Fibroblast of lung (primary cell): ENCODE measurements around the gene GNL1. TPM values are rescaled to one million over a fixed set of nuclear protein-coding genes. Genes with fewer than 3 reads are reported as not detected.

Experiments used
- DNase-seq, 2 donors: peaks; one replicate each; pipeline versions ENCODE4 v3.0.0 to v3.0.0-alpha.2; 2010; ENCODE audit warnings: low read depth in 2 of 2
- H2AFZ ChIP-seq: 2 replicates; pipeline ENCODE4 v1.5.1; 2012; ENCODE audit warnings: low read length, control low read depth, inconsistent platforms
- H3K27ac ChIP-seq: 2 replicates; pipeline ENCODE4 v1.5.1; 2011; ENCODE audit warnings: low read length, control low read depth; ENCODE audit not compliant: insufficient read depth
- H3K27me3 ChIP-seq: 2 replicates; pipeline ENCODE4 v1.5.1; 2011; ENCODE audit warnings: mild to moderate bottlenecking, low read length; ENCODE audit not compliant: control insufficient read depth, insufficient read depth
- H3K36me3 ChIP-seq: 2 replicates; pipeline ENCODE4 v1.5.1; 2011; ENCODE audit warnings: low read length; ENCODE audit not compliant: control insufficient read depth, insufficient read depth
- H3K4me1 ChIP-seq: 2 replicates; pipeline ENCODE4 v1.5.1; 2011; ENCODE audit warnings: low read length; ENCODE audit not compliant: control insufficient read depth, insufficient read depth; ENCODE audit errors: extremely low read depth
- H3K4me2 ChIP-seq: 2 replicates; pipeline ENCODE4 v1.5.1; 2011; ENCODE audit warnings: low read length, control low read depth; ENCODE audit not compliant: insufficient read depth; ENCODE audit errors: extremely low read depth
- H3K4me3 ChIP-seq, 4 experiments: fragments of 200-600 bp in 1 of 4; sonication (generic) in 1 of 4; replicated peaks in 1 of 4; 2 replicates each; pipeline ENCODE4 v1.5.1; 2011 to 2016; ENCODE audit warnings: low read length in 4 of 4, low read depth in 3 of 4, mild to moderate bottlenecking in 3 of 4, control low read depth in 2 of 4, inconsistent platforms in 1 of 4, mixed read lengths in 1 of 4; ENCODE audit not compliant: insufficient read depth in 1 of 4; ENCODE audit errors: control extremely low read depth in 1 of 4
- H3K79me2 ChIP-seq: 2 replicates; pipeline ENCODE4 v1.5.1; 2012; ENCODE audit warnings: mild to moderate bottlenecking, low read length, inconsistent platforms; ENCODE audit not compliant: control insufficient read depth, insufficient read depth
- H3K9ac ChIP-seq: 2 replicates; pipeline ENCODE4 v1.5.1; 2011; ENCODE audit warnings: mild to moderate bottlenecking, low read length, control low read depth; ENCODE audit not compliant: insufficient read depth
- H3K9me3 ChIP-seq: 2 replicates; pipeline ENCODE4 v1.5.1; 2012; ENCODE audit warnings: low read depth, low read length; ENCODE audit not compliant: control insufficient read depth, insufficient read depth
- H4K20me1 ChIP-seq: 2 replicates; pipeline ENCODE4 v1.5.1; 2011; ENCODE audit warnings: low read length; ENCODE audit not compliant: control insufficient read depth, insufficient read depth; ENCODE audit errors: extremely low read depth
- EZH2 ChIP-seq: IDR thresholded peaks from 2 replicates; pipeline ENCODE4 v1.5.1; 2012; ENCODE audit warnings: low read length, control low read depth, mild to moderate bottlenecking; ENCODE audit errors: missing control alignments
- polyA plus RNA-seq, 2 donors: library from polyadenylated mRNA; depleted of rRNA in 1 of 2; stranded (reverse) in 1 of 2; unstranded in 1 of 2; fragments of >200 nt; gene quantifications; 2 replicates each; pipeline ENCODE4 v1.2.1, GENCODE V29; 2011 to 2012; ENCODE audit warnings: missing spikeins in 1 of 2
- total RNA-seq: library from RNA; depleted of rRNA; stranded (reverse); fragments of >200 nt; gene quantifications from 2 replicates; pipeline ENCODE4 v1.2.1, GENCODE V29; 2014
- TF ChIP-seq, protein P1 (sequence below), 2 donors: IDR thresholded peaks in 1 of 2; conservative IDR thresholded peaks in 1 of 2; 1 replicate in 1 of 2; 2 replicates in 1 of 2; pipeline ENCODE4 v1.5.1; 2011 to 2012; ENCODE audit warnings: low read length in 2 of 2, control low read depth in 1 of 2, inconsistent platforms in 1 of 2, low read depth in 1 of 2, mild to moderate bottlenecking in 1 of 2

GNL1 gene
- total and polyA plus RNA-seq, 2 donors (not counting 1 experiment from before 2014, with no cell fraction given), result 33.4 to 67.0 TPM

DNA sequence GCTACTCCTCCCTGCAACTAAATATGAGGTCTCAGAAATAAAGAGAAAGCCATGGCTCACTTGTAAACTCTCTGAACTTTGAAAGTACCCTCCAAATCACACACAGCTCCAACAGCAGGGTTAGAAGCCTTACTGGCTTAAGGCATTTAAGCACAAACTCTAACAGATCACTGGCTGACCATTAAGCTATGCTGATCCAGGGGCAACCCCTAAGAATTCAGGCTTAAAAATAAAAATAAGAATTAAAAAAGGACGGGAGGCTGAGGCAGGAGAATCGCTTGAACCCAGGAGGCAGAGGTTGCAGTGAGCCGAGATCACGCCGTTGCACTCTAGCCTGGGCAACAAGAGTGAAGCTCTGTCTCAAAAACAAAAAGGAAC lies 45.1 kb downstream of the GNL1 start:
- H3K4me2 ChIP-seq, result no peak overlapping the region
- H3K79me2 ChIP-seq, result no peaks in the 10 kb centered on the region
- no peak overlapping the region for H3K4me3 ChIP-seq
- no peak for DNase-seq
- H3K36me3 ChIP-seq, result no peaks in the 10 kb centered on the region
- H3K9me3 ChIP-seq, result no peaks in the 10 kb centered on the region
- TF ChIP-seq, protein P1, sequence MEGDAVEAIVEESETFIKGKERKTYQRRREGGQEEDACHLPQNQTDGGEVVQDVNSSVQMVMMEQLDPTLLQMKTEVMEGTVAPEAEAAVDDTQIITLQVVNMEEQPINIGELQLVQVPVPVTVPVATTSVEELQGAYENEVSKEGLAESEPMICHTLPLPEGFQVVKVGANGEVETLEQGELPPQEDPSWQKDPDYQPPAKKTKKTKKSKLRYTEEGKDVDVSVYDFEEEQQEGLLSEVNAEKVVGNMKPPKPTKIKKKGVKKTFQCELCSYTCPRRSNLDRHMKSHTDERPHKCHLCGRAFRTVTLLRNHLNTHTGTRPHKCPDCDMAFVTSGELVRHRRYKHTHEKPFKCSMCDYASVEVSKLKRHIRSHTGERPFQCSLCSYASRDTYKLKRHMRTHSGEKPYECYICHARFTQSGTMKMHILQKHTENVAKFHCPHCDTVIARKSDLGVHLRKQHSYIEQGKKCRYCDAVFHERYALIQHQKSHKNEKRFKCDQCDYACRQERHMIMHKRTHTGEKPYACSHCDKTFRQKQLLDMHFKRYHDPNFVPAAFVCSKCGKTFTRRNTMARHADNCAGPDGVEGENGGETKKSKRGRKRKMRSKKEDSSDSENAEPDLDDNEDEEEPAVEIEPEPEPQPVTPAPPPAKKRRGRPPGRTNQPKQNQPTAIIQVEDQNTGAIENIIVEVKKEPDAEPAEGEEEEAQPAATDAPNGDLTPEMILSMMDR (conservative IDR thresholded peaks at IDR 0.05 in 1 of 2, IDR thresholded peaks at IDR 0.05 in 1 of 2; ENCODE audit: low read depth in 1 of 2, low read length in 2 of 2), result no peak
- TF ChIP-seq EZH2, result no peak
- peaks cover 4% of the 10 kb centered on the region for H3K4me1 ChIP-seq
- H3K27me3 ChIP-seq, result no peaks in the 10 kb centered on the region
- H3K27ac ChIP-seq, result no peak overlapping the region
- H4K20me1 ChIP-seq, result no peaks in the 10 kb centered on the region
- no peak overlapping the region for H3K9ac ChIP-seq
- no peak overlapping the region for H2AFZ ChIP-seq

DNA sequence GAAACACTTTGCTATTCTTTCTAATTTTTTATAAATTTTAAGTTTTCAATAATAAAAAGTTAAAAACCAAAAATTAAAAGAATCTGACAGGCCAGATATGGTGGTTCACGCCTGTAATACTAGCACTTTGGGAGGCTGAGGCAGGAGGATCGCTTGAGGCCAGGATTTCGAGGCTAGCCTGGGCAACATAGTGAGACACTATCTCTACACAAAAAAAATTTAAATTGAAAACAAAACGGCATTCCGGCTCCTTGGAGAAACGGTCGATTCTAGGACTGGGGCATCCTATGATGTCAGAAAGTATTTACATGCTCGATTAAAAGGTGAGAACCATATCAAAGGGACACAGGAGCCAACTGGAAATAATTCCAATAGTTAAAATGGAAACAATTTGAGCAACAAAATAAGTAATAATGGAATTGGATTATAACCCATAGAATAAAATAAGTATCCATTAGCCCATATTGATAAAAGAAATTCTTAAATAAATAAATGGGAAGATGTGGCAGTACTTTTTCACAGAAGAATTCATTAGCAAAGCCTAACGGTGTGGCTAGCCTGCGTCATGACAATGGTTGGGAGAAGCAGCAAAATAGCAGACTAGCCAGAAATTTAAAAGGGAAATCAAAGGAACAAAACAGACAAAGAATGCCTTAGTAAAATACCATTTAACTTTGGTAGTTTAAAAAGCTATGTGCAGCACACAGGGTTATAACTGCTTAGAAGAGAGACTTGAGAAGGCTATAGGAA lies 45.7 kb downstream of the GNL1 start:
- Histone ChIP-seq H3K9ac (no peak overlapping the region), H2AFZ (no peak overlapping the region)

DNA sequence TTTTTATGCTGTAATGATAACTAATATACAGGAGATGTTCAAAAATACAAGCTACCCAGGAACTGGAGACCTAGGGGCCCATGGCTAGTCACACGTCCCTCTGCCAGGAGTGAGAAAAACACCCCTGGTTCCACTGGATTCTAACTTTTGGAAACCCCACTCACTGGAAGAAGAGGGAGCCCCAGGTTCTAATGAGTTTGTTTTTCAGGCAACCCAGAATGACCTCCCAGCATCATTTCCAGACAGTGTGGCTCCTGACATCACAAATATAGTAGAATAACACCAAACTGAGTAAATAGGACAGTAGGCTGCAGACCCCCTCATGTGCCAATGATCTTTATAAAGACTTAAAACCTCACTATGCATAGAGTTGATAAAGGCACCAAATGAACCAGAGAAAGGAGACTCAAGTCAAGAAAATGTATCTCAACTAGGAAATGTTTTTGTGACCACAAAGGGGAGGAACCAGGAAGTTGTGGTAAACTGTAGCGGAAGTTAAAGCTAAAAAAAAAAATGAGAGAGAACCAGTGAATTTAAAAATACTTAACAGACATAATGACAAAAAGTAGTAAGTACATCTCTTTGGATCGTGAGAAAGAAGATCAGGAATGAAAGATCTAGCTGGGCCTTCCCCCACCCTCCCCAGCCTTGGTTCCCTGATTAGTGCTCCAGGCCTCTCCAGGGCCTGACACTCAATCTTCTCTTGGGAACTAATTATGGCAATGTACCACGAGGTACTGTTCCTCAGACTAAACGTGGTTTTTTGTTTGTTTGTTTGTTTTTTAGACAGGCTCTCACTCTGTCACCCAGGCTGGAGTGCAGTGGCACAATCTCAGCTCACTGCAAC lies 47.2 kb downstream of the GNL1 start:
- H3K4me1 ChIP-seq, result peaks cover 2% of the 10 kb centered on the region
- no peaks in the 10 kb centered on the region for H3K27me3 ChIP-seq
- H3K4me3 ChIP-seq, result no peak overlapping the region
- peak in 1 of 2 donors; percentile 28 for DNase-seq
- H4K20me1 ChIP-seq, result no peaks in the 10 kb centered on the region
- H3K27ac ChIP-seq, result no peak overlapping the region
- no peaks in the 10 kb centered on the region for H3K79me2 ChIP-seq
- no peak for TF ChIP-seq EZH2
- TF ChIP-seq, protein P1 (conservative IDR thresholded peaks at IDR 0.05 in 1 of 2, IDR thresholded peaks at IDR 0.05 in 1 of 2; ENCODE audit: low read depth in 1 of 2, low read length in 2 of 2), result no peak
- peak overlapping the region; percentile 57 for H2AFZ ChIP-seq
- H3K9ac ChIP-seq, result no peak overlapping the region
- H3K36me3 ChIP-seq, result no peaks in the 10 kb centered on the region
- H3K4me2 ChIP-seq, result no peak overlapping the region
- H3K9me3 ChIP-seq, result no peaks in the 10 kb centered on the region

More for the DNA sequence above, 45.7 kb downstream of the GNL1 start:
- H3K4me1 ChIP-seq, result peaks cover 2% of the 10 kb centered on the region
- no peaks in the 10 kb centered on the region for H4K20me1 ChIP-seq
- H3K4me3 ChIP-seq, result no peak overlapping the region
- no peaks in the 10 kb centered on the region for H3K9me3 ChIP-seq
- H3K27ac ChIP-seq, result no peak overlapping the region
- DNase-seq, result no peak
- H3K36me3 ChIP-seq, result no peaks in the 10 kb centered on the region
- H3K27me3 ChIP-seq, result no peaks in the 10 kb centered on the region
- no peak overlapping the region for H3K4me2 ChIP-seq
- no peak for TF ChIP-seq EZH2
- TF ChIP-seq, protein P1 (conservative IDR thresholded peaks at IDR 0.05 in 1 of 2, IDR thresholded peaks at IDR 0.05 in 1 of 2; ENCODE audit: low read depth in 1 of 2, low read length in 2 of 2), result no peak
- H3K79me2 ChIP-seq, result no peaks in the 10 kb centered on the region
